ENCODE results near the gene SLC26A6.

Gene SLC26A6

GRCh38 chr3:48661501-48662144 lies 26.4 kb upstream of the SLC26A6 start:
- in situ Hi-C loops (cut with MboI; ENCODE audit: low sequenced_read_pairs): no loop called here

- in situ Hi-C loops (cut with MboI; ENCODE audit: low sequenced_read_pairs): no loop called here
These were observed 25.6 kb upstream of the SLC26A6 start for GRCh38 chr3:48660800-48661400.

DNA sequence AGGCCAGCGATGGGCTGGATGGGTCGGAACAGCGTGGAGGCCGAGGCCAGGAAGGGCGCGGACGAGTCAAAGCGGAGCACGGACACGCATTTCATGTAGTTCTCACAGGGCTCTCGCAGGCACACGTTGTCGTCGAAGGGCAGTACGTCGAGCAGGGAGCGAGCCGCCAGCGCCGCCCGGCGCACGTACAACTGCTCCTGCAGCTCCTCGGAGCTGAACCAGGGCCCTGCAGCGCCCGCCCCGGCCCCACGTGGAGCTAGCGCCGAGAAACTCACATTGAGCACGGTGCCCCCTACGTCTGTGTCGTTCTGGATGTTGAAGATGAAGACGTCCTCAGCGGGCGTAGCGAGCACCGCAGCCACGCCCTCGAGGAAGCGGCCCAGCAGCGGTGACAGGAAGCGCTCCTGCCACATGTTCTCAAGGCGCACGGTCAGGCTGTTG lies 21.6 kb upstream of the SLC26A6 start:
- in situ Hi-C loops (cut with MboI; ENCODE audit: low sequenced_read_pairs): no loop called here

GRCh38 chr3:48656061-48656840 lies 21.0 kb upstream of the SLC26A6 start:
- in situ Hi-C loops (cut with MboI; ENCODE audit: low sequenced_read_pairs): no loop called here

GRCh38 chr3:48655606-48656005 lies 20.3 kb upstream of the SLC26A6 start:
- in situ Hi-C loops (cut with MboI; ENCODE audit: low sequenced_read_pairs): no loop called here

DNA sequence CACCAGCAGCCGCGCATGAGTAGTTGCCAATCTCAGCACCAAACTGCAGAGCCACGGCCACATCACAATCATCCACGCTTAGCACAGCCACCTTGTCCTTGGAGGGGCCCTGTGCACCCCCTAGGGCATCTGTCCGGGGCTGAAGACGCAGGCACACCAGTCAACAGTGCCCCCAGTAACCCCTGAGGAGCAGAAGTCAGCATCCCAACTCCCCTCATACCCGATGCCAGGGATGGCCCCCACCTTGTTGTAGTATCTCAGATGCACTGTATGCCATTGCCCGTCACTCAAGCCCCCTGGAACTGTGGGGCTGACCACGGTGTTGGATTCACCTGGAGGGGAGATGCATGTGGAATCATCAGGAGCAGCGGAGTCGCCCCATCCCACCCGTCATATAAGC lies 19.8 kb upstream of the SLC26A6 start:
- in situ Hi-C loops (cut with MboI; ENCODE audit: low sequenced_read_pairs): no loop called here

GRCh38 chr3:48652923-48653715 lies 17.9 kb upstream of the SLC26A6 start:
- in situ Hi-C loops (cut with MboI; ENCODE audit: low sequenced_read_pairs): no loop called here

GRCh38 chr3:48651771-48652170 lies 16.5 kb upstream of the SLC26A6 start:
- in situ Hi-C loops (cut with MboI; ENCODE audit: low sequenced_read_pairs): no loop called here

DNA sequence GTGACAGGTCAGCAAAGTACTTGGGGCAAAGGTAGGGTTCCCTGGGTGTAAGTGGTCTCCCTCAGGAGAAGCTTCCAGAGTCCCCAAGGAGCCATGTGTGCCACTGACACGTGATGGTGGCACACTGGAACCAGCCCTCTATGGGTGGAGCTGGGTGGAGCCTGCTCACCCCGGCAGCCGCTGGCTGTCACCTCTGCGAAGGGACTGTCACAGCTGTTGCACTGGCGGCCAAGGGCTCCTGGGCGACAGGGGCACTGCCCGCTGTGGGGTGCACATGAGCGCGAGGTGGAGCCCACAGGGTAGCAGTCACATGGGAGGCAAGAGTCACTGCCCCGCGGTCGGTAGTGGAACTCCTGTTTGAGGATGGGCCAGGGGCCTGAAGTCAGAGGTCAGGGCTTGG lies 15.5 kb upstream of the SLC26A6 start:
- in situ Hi-C loops (cut with MboI; ENCODE audit: low sequenced_read_pairs): no loop called here

GRCh38 chr3:48648188-48648850 lies 13.1 kb upstream of the SLC26A6 start:
- in situ Hi-C loops (cut with MboI; ENCODE audit: low sequenced_read_pairs): no loop called here

DNA sequence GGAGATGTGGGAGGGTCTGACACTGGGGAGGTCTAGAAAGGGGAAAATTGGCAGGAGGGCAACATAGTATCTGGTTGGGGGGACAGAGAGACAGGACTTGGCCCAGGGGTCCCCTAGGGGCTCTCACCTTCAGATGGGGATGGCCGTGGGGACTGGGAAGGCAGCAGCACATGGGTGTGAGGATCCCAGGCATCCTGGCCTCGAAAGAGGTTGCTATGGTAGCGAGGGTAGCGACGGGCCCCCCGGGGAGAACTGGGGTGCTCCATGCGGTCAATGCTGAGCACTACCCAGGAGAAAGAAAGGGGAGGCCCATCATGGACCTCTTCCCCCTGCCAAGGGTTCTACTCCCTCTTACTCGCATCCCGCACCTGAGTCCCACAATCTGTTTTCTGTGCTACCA lies 12.5 kb upstream of the SLC26A6 start:
- in situ Hi-C loops (cut with MboI; ENCODE audit: low sequenced_read_pairs): no loop called here

GRCh38 chr3:48644898-48645760 lies 9.9 kb upstream of the SLC26A6 start:
- in situ Hi-C loops (cut with MboI; ENCODE audit: low sequenced_read_pairs): no loop called here

DNA sequence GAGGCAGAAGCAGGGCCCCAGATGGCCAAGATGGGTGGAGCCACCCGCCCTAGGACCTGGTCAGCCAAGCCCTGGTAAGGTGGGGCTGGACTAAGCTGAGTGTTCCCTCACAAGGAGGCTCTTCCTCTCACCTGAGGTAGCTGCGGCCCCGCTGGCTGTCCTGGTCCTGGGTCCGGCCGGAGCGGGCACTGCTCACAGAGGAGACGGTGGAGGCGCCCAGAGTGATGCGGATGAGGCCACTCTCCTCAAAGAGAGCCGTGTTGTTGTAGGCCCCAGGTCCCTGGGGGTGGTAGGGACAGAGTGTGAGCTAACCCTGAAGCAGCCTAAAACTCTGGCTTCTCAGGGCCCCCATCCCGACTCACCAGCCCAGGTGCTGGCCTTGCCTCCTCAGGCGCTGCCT lies 7.3 kb upstream of the SLC26A6 start:
- in situ Hi-C loops (cut with MboI; ENCODE audit: low sequenced_read_pairs): no loop called here

GRCh38 chr3:48641396-48641795 lies 6.1 kb upstream of the SLC26A6 start:
- in situ Hi-C loops (cut with MboI; ENCODE audit: low sequenced_read_pairs): no loop called here

DNA sequence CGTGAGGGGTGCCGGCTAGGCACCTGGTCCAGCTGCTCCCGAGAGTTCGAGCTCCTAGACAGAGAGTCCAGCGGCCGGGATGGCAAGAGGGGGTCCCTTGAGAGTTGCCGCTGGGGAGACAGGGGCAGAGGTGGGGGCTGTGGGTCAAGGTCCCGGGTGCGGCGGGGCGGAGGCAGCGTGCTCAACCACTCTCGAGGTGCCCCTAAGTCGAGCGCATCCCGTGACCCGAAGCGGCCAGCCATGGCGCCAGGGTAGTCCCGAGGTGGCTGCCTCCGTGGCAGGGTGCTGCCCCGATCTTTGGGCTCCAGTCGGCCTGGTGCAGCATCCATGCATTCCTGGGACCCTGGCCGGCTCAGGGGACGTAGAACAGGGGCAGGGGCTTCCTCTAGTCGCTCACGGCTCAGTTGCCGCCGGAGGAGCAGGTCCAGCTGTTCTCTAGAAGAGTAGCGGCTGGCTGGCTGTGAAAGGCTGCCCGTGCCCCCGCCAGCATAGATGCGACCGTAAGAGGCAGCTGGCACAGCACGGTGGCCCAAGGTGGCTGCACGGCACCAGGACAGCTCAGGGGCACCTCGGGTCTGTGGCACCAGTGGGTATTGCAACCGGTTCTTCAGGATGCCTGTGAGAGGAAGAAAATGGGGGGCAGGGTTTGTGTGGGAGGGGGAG lies 4.8 kb upstream of the SLC26A6 start:
- in situ Hi-C loops (cut with MboI; ENCODE audit: low sequenced_read_pairs): no loop called here

- in situ Hi-C loops (cut with MboI; ENCODE audit: low sequenced_read_pairs): no loop called here
These were observed 2.0 kb upstream of the SLC26A6 start for GRCh38 chr3:48637305-48637704.

DNA sequence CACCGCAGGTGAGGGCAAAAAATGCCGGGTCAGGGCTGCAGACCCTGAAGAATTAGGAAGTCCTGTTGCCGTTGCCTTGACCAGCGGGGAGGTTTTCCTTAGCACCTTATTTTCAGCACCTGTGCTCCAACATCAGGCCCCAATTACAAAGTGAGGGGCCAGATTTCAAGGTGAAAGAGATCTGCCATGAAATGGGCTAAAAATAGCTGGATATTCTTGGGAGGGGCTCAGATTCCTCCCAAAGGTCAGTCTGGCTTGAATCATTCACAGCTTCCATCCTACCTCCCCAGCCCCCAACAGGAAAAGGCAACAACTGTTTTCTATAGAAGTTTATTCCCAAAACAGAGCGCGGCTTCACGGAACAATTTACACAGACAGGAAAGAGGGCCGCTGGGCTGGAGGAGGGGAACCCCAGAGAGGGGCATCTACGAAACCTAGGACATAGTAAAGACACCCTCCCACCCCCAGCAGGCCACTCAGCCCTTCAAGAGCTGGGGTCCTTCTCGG lies 941 bp upstream of the SLC26A6 start:
- in situ Hi-C loops (cut with MboI; ENCODE audit: low sequenced_read_pairs): no loop called here

DNA sequence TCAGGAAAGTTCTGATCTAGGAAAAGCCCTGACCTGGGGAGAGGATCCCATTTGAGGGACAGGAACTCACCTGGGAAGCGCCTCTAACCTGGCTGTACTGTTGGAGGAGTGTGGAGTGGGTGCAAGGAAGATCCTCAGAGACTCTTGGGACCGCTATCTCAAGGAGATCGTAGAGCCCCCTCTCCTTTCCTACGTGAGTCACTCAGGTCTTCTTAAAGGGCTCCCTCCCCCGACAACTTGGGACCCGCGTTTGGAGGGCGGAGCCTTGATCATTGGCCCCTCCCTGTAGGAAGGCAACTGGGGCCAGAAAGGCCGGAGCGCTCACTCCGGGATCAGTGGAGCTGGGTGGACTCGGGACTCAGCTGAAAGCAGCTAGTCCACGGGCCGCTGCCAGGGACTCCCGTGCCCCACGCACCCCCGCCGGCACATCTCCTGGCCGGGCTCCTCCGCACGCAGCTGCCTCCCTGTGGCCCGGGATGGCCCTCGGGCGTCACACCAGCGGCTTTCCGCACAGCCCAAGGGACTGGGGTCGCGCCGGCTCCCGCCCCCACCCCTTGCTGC lies 520 bp downstream of the SLC26A6 start:
- in situ Hi-C loops (cut with MboI; ENCODE audit: low sequenced_read_pairs): no loop called here

DNA sequence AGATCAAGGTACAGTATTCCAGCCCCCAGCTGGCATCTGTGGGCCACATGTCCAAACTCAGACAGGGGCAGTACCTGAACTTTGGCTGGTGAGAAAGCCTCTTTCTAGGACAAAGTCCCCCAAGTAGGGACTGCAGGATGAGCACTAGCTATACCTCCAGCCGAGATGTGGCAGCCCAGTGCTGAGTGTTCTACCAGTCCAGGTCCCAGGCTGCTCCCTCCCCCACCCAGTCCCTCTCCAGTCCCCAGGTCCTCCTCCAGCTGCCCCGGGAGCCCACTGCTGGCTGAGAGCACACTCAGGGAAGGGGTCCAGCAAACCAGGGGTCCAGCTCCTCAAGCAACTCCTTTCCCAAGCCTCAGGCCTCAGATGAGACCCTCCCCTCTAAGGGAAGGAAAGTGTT lies 1.5 kb downstream of the SLC26A6 start:
- in situ Hi-C loops (cut with MboI; ENCODE audit: low sequenced_read_pairs): no loop called here
